ENCODE measurements around the gene MAGEF1. TPM values are rescaled to one million over a fixed set of nuclear protein-coding genes. Genes with fewer than 3 reads are reported as not detected.

MAGEF1 gene
- total and polyA plus RNA-seq, 2 of the 8 experiments (the other 6 are each of a cell fraction or from before 2014, with no cell fraction given): 26.5 to 56.7 TPM

DNA sequence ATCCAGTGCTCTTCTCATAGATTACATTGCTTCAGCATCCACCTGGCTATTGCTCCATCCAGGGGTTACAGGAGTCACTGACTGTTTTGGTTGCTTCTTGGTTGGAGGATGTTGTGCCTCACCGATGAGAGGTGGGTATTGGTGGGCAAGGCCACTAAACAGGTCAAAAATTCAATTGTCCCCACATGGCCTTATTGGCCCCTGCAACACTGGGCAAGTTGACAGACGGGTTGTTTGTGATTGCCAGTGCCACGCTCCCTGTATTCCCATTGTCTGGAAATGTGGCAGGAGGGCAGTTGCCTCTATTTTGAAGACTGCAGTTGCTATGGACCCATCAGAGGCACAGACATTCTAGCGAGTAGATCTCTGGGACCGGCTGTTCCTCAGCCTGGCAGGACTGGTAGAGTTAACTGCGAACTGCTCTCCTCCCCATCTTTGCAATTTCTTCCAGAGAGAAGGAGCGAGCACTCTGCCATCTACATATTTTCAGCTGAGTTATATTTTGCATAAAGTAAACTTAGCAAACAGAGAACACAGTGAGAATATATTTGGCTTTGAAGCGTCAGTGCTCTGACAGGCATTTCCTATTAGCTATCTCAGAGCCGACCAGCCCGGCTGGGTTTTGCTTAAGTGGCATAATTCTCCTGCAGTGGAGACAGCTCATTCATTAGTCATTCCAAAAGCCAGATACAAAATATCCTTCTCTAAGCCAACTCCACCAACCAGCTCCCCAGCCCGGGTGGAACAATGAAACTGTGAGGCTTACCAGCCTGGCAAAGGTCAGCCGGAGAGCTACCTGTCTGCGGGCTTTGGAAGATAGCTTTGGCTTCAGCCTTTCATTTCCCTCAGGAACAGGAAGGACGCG, 26.0 kb upstream of the MAGEF1 start (continued):
- TF ChIP-seq CHD7 (IDR thresholded peaks at IDR 0.05; ENCODE audit: insufficient replicate concordance, low read length): no peak
